ENCODE data around the gene PURB.

PURB gene

GRCh38 chr7:44827567-44827966 is 57.8 kb downstream of the PURB start:
- no peak overlapping the region for H3K27ac Mint-ChIP-seq
- intact Hi-C loops (cut with micrococcal nuclease) = no loop called here
- H3K4me1 Mint-ChIP-seq (ENCODE audit: low read depth) = peaks cover 38% of the 10 kb centered on the region
- H3K36me3 Mint-ChIP-seq (ENCODE audit: low read depth) = peaks cover 58% of the 10 kb centered on the region
- H3K9me3 Mint-ChIP-seq = no peaks in the 10 kb centered on the region
- no peaks in the 10 kb centered on the region for H3K27me3 Mint-ChIP-seq
- H3K4me3 Mint-ChIP-seq = no peak overlapping the region
